Calu3 (cell line): ENCODE measurements around the gene C20orf96. TPM values are rescaled to one million over a fixed set of nuclear protein-coding genes. Genes with fewer than 3 reads are reported as not detected.
A peak's percentile ranks its signal among the peaks of the same experiment; 100 is the strongest.

ENCODE experiments used
- BruUV-seq: library from RNA; stranded (reverse); fragments of 400-500 nt; replicated peaks from 2 replicates; lab custom pipeline; 2021; lab: Mats Ljungman, UMichigan
- CTCF ChIA-PET: fragments of 300-600 bp; sonication (Branson Sonifier 250); formaldehyde crosslinking; loops from one replicate; lab custom pipeline; 2022; ENCODE audit warnings: antibody characterized with exemption; lab: Charles Lee
- DNase-seq: peaks from one replicate; pipeline ENCODE4 v3.0.0; 2022
- H3K27ac Mint-ChIP-seq: one replicate; pipeline ENCODE4 v1.8.0; 2022; ENCODE audit warnings: mixed read lengths; ENCODE audit not compliant: unreplicated experiment
- H3K27me3 Mint-ChIP-seq: one replicate; pipeline ENCODE4 v1.8.0; 2022; ENCODE audit warnings: mixed read lengths; ENCODE audit not compliant: unreplicated experiment
- H3K36me3 Mint-ChIP-seq: one replicate; pipeline ENCODE4 v1.8.0; 2022; ENCODE audit warnings: mild to moderate bottlenecking, moderate library complexity, mixed read lengths; ENCODE audit not compliant: insufficient read depth, unreplicated experiment
- H3K4me1 Mint-ChIP-seq: one replicate; pipeline ENCODE4 v1.8.0; 2022; ENCODE audit warnings: mild to moderate bottlenecking, low read depth, mixed read lengths; ENCODE audit not compliant: unreplicated experiment
- H3K4me3 Mint-ChIP-seq: one replicate; pipeline ENCODE4 v1.8.0; 2022; ENCODE audit warnings: mild to moderate bottlenecking, low read depth, moderate library complexity, mixed read lengths; ENCODE audit not compliant: unreplicated experiment
- H3K9me3 Mint-ChIP-seq: one replicate; pipeline ENCODE4 v1.8.0; 2022; ENCODE audit warnings: low read depth, mixed read lengths; ENCODE audit not compliant: unreplicated experiment
- CTCF ChIP-seq: fragments of 200-600 bp; IDR thresholded peaks from one replicate; pipeline ENCODE4 v1.8.0; 2022; ENCODE audit warnings: antibody characterized with exemption; ENCODE audit not compliant: unreplicated experiment
- intact Hi-C: fragments of 100-400 bp; cut with micrococcal nuclease; formaldehyde crosslinking; loops from one replicate; pipeline ENCODE4 v1.10.0; 2022; ENCODE audit not compliant: unreplicated experiment
- total RNA-seq: library from RNA; stranded (reverse); gene quantifications from 2 replicates; pipeline ENCODE4 v1.2.3, GENCODE V29; 2022

C20orf96 gene
- total RNA-seq, 1 experiment from 2014 or later = 7.3 TPM

GRCh38 chr20:301886-302848 is 11.6 kb upstream of the C20orf96 start:
- intact Hi-C loops = no loop called here
- H3K9me3 Mint-ChIP-seq = no peaks in the 10 kb centered on the region
- H3K4me1 Mint-ChIP-seq = peaks cover 18% of the 10 kb centered on the region
- no peak overlapping the region for H3K4me3 Mint-ChIP-seq
- DNase-seq = no peak
- CTCF ChIA-PET = no interaction called here
- H3K36me3 Mint-ChIP-seq = peaks cover 24% of the 10 kb centered on the region
- no peaks in the 10 kb centered on the region for H3K27me3 Mint-ChIP-seq
- H3K27ac Mint-ChIP-seq = no peak overlapping the region
- no peak for TF ChIP-seq CTCF
- no TSS peak for BruUV-seq

- no peaks in the 10 kb centered on the region for H3K9me3 Mint-ChIP-seq
- intact Hi-C loops = no loop called here
- peaks cover 32% of the 10 kb centered on the region for H3K4me1 Mint-ChIP-seq
- TF ChIP-seq CTCF = no peak
- H3K36me3 Mint-ChIP-seq = peaks cover 29% of the 10 kb centered on the region
- peak overlapping the region; percentile 99 for H3K4me3 Mint-ChIP-seq
- CTCF ChIA-PET = interaction anchor here (1.0 kb wide), 1 partner anchor 30 kb away, joined by 3 read pairs; no protein-coding TSS in a partner anchor
- no TSS peak for BruUV-seq
- no peak overlapping the region for H3K27ac Mint-ChIP-seq
- no peak for DNase-seq
- H3K27me3 Mint-ChIP-seq = no peaks in the 10 kb centered on the region
Measured at GRCh38 chr20:300345-300990, 9.9 kb upstream of the C20orf96 start.

GRCh38 chr20:298776-299391 is 8.3 kb upstream of the C20orf96 start:
- CTCF ChIA-PET = interaction anchor here (0.9 to 1.2 kb wide), 2 partner anchors 21 to 25 kb away, joined by 3 to 4 read pairs; no protein-coding TSS in a partner anchor
- BruUV-seq = no TSS peak
- intact Hi-C loops = loop anchor here (1.0 kb wide), 1 partner anchor 25 kb away; no protein-coding TSS in a partner anchor

More at GRCh38 chr20:298776-299391, 8.3 kb upstream of the C20orf96 start:
- no peaks in the 10 kb centered on the region for H3K27me3 Mint-ChIP-seq
- peaks cover 29% of the 10 kb centered on the region for H3K36me3 Mint-ChIP-seq
- H3K4me1 Mint-ChIP-seq = peaks cover 32% of the 10 kb centered on the region
- no peaks in the 10 kb centered on the region for H3K9me3 Mint-ChIP-seq
- TF ChIP-seq CTCF = no peak
- peak overlapping the region; percentile 82 for H3K27ac Mint-ChIP-seq
- peak overlapping the region; percentile 99 for H3K4me3 Mint-ChIP-seq
- DNase-seq = no peak
